AG04450 (cell line): ENCODE results near the gene S100A12. TPM values are rescaled to one million over a fixed set of nuclear protein-coding genes. Genes with fewer than 3 reads are reported as not detected.

ENCODE experiments used
- CTCF ChIA-PET: fragments of 300-600, 350-600 bp; formaldehyde crosslinking; extraction: SDS; loops from one replicate; lab custom pipeline; 2022; ENCODE audit warnings: antibody characterized with exemption, inconsistent platforms; lab: Charles Lee
- POLR2A ChIA-PET: fragments of 350-600 bp; formaldehyde crosslinking; extraction: SDS; loops from one replicate; lab custom pipeline; 2021; ENCODE audit warnings: antibody characterized with exemption, inconsistent platforms; lab: Yijun Ruan, JAX
- DNase-seq: peaks from one replicate; pipeline ENCODE4 v3.0.0-alpha.2; 2011; ENCODE audit warnings: low read depth, low spot score
- H3K27ac ChIP-seq: one replicate; pipeline ENCODE4 v1.5.1; 2012; ENCODE audit warnings: low read depth, low read length, control low read depth
- H3K27me3 ChIP-seq: one replicate; pipeline ENCODE4 v1.6.0; 2012; ENCODE audit warnings: low read length; ENCODE audit not compliant: control insufficient read depth, insufficient read depth
- H3K4me3 ChIP-seq: 2 replicates; pipeline ENCODE4 v1.5.1; 2011; ENCODE audit warnings: mild to moderate bottlenecking, low read depth, low read length, control low read depth
- H3K9me3 ChIP-seq: 2 replicates; pipeline ENCODE4 v1.5.1; 2012; ENCODE audit warnings: low read length; ENCODE audit not compliant: control insufficient read depth, insufficient read depth
- polyA plus RNA-seq: library from polyadenylated mRNA; depleted of rRNA; stranded (reverse); fragments of >200 nt; gene quantifications from 2 replicates; pipeline ENCODE4 v1.2.3, GENCODE V29; 2011
- TF ChIP-seq, protein P1 (sequence below): IDR thresholded peaks from 2 replicates; pipeline ENCODE4 v1.5.1; 2011; ENCODE audit warnings: low read depth, low read length, control low read depth, inconsistent platforms

S100A12 gene
- polyA plus RNA-seq, 1 experiment: not detected

DNA sequence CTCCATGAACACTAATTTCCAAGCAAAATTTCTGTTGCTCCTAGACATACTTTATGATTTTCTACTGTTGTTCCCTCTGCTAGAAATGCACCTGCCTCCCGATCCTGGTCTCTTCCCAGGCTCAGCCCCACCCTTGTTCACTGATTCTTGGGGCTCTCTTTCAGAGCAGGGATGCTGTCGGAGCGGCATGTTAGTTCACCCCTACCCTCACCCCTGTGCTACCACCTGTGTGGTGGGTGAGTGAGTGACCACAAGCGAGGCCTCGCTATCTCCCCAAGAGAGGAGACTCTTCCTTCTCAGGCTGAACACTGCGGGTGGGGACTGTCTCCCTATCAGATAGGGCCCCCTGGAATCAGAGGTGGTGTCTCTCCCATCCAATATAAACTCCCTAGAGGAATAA is 20.4 kb upstream of the S100A12 start:
- no peak overlapping the region for H3K4me3 ChIP-seq
- no peaks in the 10 kb centered on the region for H3K9me3 ChIP-seq
- CTCF ChIA-PET: interaction anchor here (0.9 kb wide), 1 partner anchor 70 kb away, joined by 3 read pairs; no protein-coding TSS in a partner anchor
- H3K27ac ChIP-seq: no peak overlapping the region
- no peak for DNase-seq
- TF ChIP-seq, protein P1, sequence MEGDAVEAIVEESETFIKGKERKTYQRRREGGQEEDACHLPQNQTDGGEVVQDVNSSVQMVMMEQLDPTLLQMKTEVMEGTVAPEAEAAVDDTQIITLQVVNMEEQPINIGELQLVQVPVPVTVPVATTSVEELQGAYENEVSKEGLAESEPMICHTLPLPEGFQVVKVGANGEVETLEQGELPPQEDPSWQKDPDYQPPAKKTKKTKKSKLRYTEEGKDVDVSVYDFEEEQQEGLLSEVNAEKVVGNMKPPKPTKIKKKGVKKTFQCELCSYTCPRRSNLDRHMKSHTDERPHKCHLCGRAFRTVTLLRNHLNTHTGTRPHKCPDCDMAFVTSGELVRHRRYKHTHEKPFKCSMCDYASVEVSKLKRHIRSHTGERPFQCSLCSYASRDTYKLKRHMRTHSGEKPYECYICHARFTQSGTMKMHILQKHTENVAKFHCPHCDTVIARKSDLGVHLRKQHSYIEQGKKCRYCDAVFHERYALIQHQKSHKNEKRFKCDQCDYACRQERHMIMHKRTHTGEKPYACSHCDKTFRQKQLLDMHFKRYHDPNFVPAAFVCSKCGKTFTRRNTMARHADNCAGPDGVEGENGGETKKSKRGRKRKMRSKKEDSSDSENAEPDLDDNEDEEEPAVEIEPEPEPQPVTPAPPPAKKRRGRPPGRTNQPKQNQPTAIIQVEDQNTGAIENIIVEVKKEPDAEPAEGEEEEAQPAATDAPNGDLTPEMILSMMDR: no peak
- POLR2A ChIA-PET: no interaction called here
- no peaks in the 10 kb centered on the region for H3K27me3 ChIP-seq

DNA sequence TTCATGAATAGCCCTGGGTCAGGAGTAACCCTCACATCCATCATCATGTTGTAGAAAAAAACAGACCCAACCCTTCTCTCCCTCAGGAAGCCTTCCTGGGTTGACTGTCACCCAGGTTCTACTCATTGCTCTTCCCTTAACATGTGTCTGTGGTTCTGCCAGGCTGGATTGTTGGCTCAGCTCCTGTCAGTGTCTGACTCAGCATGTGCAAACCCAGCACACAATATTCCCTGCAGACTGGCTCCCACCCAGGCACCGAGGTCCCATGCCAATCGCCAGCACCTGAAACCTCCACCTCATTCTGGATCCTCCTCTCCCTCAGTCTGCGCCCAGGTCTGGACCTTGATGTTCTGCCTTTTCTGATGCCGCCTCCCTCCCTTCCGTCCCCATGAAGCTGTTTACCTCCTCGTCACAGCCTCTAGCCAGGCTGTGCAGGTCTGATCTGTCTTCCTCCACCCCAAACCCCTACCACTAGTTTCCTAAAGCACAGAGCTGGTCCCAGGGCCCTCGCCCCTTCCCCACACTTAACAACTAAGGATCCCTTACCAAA is 19.8 kb upstream of the S100A12 start:
- no peak overlapping the region for H3K27ac ChIP-seq
- H3K9me3 ChIP-seq: no peaks in the 10 kb centered on the region
- CTCF ChIA-PET: interaction anchor here (0.9 kb wide), 1 partner anchor 70 kb away, joined by 3 read pairs; no protein-coding TSS in a partner anchor
- POLR2A ChIA-PET: no interaction called here
- H3K4me3 ChIP-seq: no peak overlapping the region
- TF ChIP-seq, protein P1: no peak
- DNase-seq: no peak
- H3K27me3 ChIP-seq: no peaks in the 10 kb centered on the region

DNA sequence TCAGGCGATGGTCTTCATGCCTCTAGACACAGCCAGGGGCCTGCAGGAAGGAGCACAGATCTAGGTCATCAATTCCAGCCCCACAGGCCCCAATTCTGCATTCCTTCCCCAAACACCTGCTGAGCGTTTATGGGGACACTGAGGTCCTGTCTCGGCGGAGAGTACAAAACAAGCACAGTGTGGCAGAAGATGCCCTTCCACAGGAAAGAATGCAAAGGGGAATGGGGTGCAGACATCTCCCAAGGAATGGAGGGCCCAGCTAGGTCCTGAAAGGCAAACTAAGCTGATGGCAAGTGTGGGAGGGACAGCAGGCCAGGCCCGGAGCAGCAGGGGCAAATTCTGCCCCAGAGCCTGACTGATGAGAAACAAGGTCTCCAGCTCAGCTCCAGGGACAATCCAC is 19.0 kb upstream of the S100A12 start:
- H3K4me3 ChIP-seq: no peak overlapping the region
- no peak overlapping the region for H3K27ac ChIP-seq
- no peak for DNase-seq
- H3K27me3 ChIP-seq: peaks cover 3% of the 10 kb centered on the region
- TF ChIP-seq, protein P1: no peak
- ChIA-PET CTCF (no interaction called here), POLR2A (no interaction called here)
- no peaks in the 10 kb centered on the region for H3K9me3 ChIP-seq

DNA sequence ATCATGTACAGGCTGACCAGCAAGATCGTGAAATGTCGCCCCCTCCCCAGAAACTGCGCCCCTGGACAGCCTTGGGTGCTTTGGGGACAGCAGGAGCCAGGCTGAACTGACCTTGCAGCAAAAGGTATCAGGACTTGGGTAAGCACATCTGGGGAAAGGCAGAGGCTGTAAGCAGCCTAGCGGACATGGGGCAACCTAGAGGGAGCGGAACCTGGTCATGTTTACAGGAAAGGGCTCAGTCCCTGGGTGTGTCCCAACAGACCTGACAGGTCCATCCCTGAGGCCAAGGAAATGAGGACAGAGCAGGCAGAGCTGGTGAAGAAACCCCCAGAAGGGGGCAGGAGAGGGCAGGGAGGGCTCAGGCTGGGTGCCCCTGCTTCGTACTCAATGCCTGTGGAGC is 18.5 kb upstream of the S100A12 start:
- DNase-seq: no peak

DNA sequence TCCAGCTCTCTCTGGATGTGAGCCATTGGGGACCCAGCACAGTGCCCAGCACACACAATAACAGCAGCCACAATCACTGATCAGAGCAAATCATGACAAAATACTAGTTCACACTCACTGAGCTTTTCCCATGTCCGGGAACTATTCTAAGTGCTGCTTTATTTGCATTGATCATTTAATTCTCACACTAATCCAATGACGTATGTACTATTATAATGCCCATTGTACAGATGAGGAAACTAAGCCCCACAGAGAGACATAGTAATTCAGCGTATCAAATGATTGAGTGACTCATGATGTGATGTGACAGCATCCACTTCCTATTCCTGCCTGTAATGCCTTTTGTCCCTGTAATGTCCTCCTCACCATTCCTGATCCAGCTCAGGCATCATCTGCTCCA is 17.4 kb upstream of the S100A12 start:
- H3K27ac ChIP-seq: no peak overlapping the region
- no peaks in the 10 kb centered on the region for H3K9me3 ChIP-seq
- POLR2A ChIA-PET: no interaction called here
- H3K27me3 ChIP-seq: peaks cover 7% of the 10 kb centered on the region
- CTCF ChIA-PET: no interaction called here
- H3K4me3 ChIP-seq: no peak overlapping the region
- DNase-seq: no peak
- TF ChIP-seq, protein P1: no peak

More for the DNA sequence above, 18.5 kb upstream of the S100A12 start:
- H3K27me3 ChIP-seq: peaks cover 3% of the 10 kb centered on the region
- POLR2A ChIA-PET: no interaction called here
- CTCF ChIA-PET: no interaction called here
- H3K27ac ChIP-seq: no peak overlapping the region
- TF ChIP-seq, protein P1: no peak
- H3K4me3 ChIP-seq: no peak overlapping the region
- H3K9me3 ChIP-seq: no peaks in the 10 kb centered on the region
